SK-N-SH (cell line): ENCODE measurements around the gene MAST4. TPM values are rescaled to one million over a fixed set of nuclear protein-coding genes. Genes with fewer than 3 reads are reported as not detected.

ENCODE experiments used
- CTCF ChIA-PET: fragments of 300-600, 350-600 bp; formaldehyde crosslinking; extraction: SDS; loops from one replicate; lab custom pipeline; 2021; lab: Yijun Ruan, JAX
- POLR2A ChIA-PET: fragments of 350-600 bp; sonication (Branson Sonifier 250); formaldehyde crosslinking; extraction: SDS; loops from one replicate; lab custom pipeline; 2020; ENCODE audit warnings: antibody characterized with exemption, inconsistent platforms; lab: Yijun Ruan, JAX
- DNase-seq: peaks from one replicate; pipeline ENCODE4 v3.0.0; 2012
- H2AFZ ChIP-seq: fragments of 200-600 bp; sonication (generic); 2 replicates; pipeline ENCODE4 v1.8.1; 2016; ENCODE audit warnings: antibody characterized with exemption, mild to moderate bottlenecking, low read depth
- H3F3A ChIP-seq: fragments of 200-600 bp; sonication (generic); replicated peaks from 2 replicates; pipeline ENCODE3; 2016; ENCODE audit warnings: antibody characterized with exemption, mild to moderate bottlenecking; ENCODE audit not compliant: insufficient read depth
- H3K27ac ChIP-seq, 2 experiments: fragments of 200-500 bp in 1 of 2; fragments of 200-600 bp in 1 of 2; sonication (Bioruptor generic) in 1 of 2; sonication (generic), shearing (Covaris generic) in 1 of 2; 2 replicates each; pipeline versions ENCODE4 v1.5.1 to v1.6.1; 2014 to 2016; ENCODE audit warnings: low read depth in 2 of 2, inconsistent platforms in 1 of 2, low read length in 1 of 2, mild to moderate bottlenecking in 1 of 2, mixed read lengths in 1 of 2
- H3K27me3 ChIP-seq: fragments of 200-600 bp; sonication (generic), shearing (Covaris generic); 2 replicates; pipeline ENCODE4 v1.6.1; 2016; ENCODE audit warnings: mixed run types; ENCODE audit not compliant: insufficient read depth
- H3K36me3 ChIP-seq, 2 experiments: fragments of 200-500 bp in 1 of 2; fragments of 200-600 bp in 1 of 2; sonication (Bioruptor generic) in 1 of 2; sonication (generic) in 1 of 2; replicated peaks in 1 of 2; 2 replicates each; pipeline versions ENCODE3 to v1.5.1; 2014 to 2016; ENCODE audit warnings: low read length in 1 of 2, mild to moderate bottlenecking in 1 of 2; ENCODE audit not compliant: insufficient read depth in 2 of 2, control insufficient read depth in 1 of 2
- H3K4me1 ChIP-seq, 2 experiments: fragments of 200-500 bp in 1 of 2; fragments of 200-600 bp in 1 of 2; sonication (Bioruptor generic) in 1 of 2; sonication (generic), shearing (Covaris generic) in 1 of 2; 2 replicates each; pipeline versions ENCODE4 v1.5.1 to v1.6.1; 2014 to 2016; ENCODE audit warnings: low read depth in 1 of 2, low read length in 1 of 2, mixed run types in 1 of 2; ENCODE audit not compliant: insufficient read depth in 2 of 2, control insufficient read depth in 1 of 2
- H3K4me2 ChIP-seq: fragments of 200-600 bp; sonication (generic), shearing (Covaris generic); 2 replicates; pipeline ENCODE4 v1.6.1; 2017; ENCODE audit warnings: mixed run types
- H3K4me3 ChIP-seq, 2 experiments: fragments of 200-500 bp in 1 of 2; fragments of 200-600 bp in 1 of 2; sonication (Bioruptor generic) in 1 of 2; sonication (generic), shearing (Covaris generic) in 1 of 2; 2 replicates each; pipeline versions ENCODE4 v1.5.1 to v1.8.1; 2014 to 2016; ENCODE audit warnings: low read depth in 2 of 2, inconsistent platforms in 1 of 2, low read length in 1 of 2, mild to moderate bottlenecking in 1 of 2, mixed read lengths in 1 of 2, moderate library complexity in 1 of 2
- H3K79me2 ChIP-seq: fragments of 200-600 bp; sonication (generic); 2 replicates; pipeline ENCODE4 v1.8.1; 2017; ENCODE audit warnings: mild to moderate bottlenecking; ENCODE audit not compliant: insufficient read depth
- H3K9ac ChIP-seq: fragments of 200-600 bp; sonication (generic); 2 replicates; pipeline ENCODE4 v1.6.1; 2017; ENCODE audit warnings: mixed run types
- H3K9me2 ChIP-seq: fragments of 200-600 bp; sonication (generic); 2 replicates; pipeline ENCODE4 v1.6.1; 2017; ENCODE audit warnings: mixed run types
- H3K9me3 ChIP-seq: fragments of 200-600 bp; sonication (generic); 2 replicates; pipeline ENCODE4 v1.6.1; 2017; ENCODE audit warnings: mixed run types, mild to moderate bottlenecking, moderate library complexity
- H4K20me1 ChIP-seq: fragments of 200-600 bp; sonication (generic); 2 replicates; pipeline ENCODE4 v1.6.1; 2017; ENCODE audit warnings: mild to moderate bottlenecking, mixed run types; ENCODE audit not compliant: insufficient read depth
- CTCF ChIP-seq: fragments of 200-600 bp; sonication (generic); IDR thresholded peaks from 2 replicates; pipeline ENCODE4 v1.6.1; 2017; ENCODE audit warnings: antibody characterized with exemption, mild to moderate bottlenecking, moderate library complexity
- ELF1 ChIP-seq: IDR thresholded peaks from 2 replicates; pipeline ENCODE4 v1.4.0; 2012
- EZH2phosphoT487 ChIP-seq: fragments of 200-600 bp; sonication (generic); IDR thresholded peaks from 2 replicates; pipeline ENCODE4 v1.6.1; 2017; ENCODE audit warnings: low read depth, mixed run types, mild to moderate bottlenecking, antibody characterized with exemption, moderate library complexity, borderline replicate concordance
- GATA2 ChIP-seq: sonication (generic); formaldehyde crosslinking; IDR thresholded peaks from 2 replicates; pipeline ENCODE4 v1.5.0; 2020; ENCODE audit warnings: mild to moderate bottlenecking, missing genetic modification reagents
- REST ChIP-seq: IDR thresholded peaks from 2 replicates; pipeline ENCODE4 v1.6.1; 2012; ENCODE audit warnings: mild to moderate bottlenecking, low read depth, low read length, moderate library complexity
- RFX5 ChIP-seq: IDR thresholded peaks from 2 replicates; pipeline ENCODE4 v1.6.1; 2012; ENCODE audit warnings: mild to moderate bottlenecking, improper control_type of control experiment, low read length
- SIN3A ChIP-seq: IDR thresholded peaks from 2 replicates; pipeline ENCODE4 v1.6.1; 2012; ENCODE audit warnings: low read depth, mild to moderate bottlenecking, low read length, moderate library complexity, borderline replicate concordance
- TAF1 ChIP-seq: IDR thresholded peaks from 2 replicates; pipeline ENCODE4 v1.6.1; 2012; ENCODE audit warnings: low read depth, mild to moderate bottlenecking, low read length, moderate library complexity, borderline replicate concordance
- TEAD4 ChIP-seq: IDR thresholded peaks from 2 replicates; pipeline ENCODE4 v1.4.0; 2012; ENCODE audit warnings: mild to moderate bottlenecking, borderline replicate concordance; ENCODE audit not compliant: insufficient read depth
- USF1 ChIP-seq: IDR thresholded peaks from 2 replicates; pipeline ENCODE4 v1.4.0; 2012; ENCODE audit warnings: low read depth, borderline replicate concordance
- WGBS: methylation state at CpG from one replicate; pipeline ENCODE4 v1.1.6; 2017; ENCODE audit warnings: low lambda C conversion rate; 5-methylcytosine and 5-hydroxymethylcytosine counted together
- polyA plus RNA-seq, 3 experiments: library from polyadenylated mRNA; depleted of rRNA; stranded (reverse); fragments of >200 nt; gene quantifications; 2 replicates each; pipeline ENCODE4 v1.2.3, GENCODE V29; 2012

Gene MAST4
- polyA plus RNA-seq, 1 of the 3 experiments (the other 2 are of a cell fraction) = 2.2 TPM

- Histone ChIP-seq H3F3A (no peaks in the 10 kb centered on the region), H3K4me3 (no peak overlapping the region), H3K27ac (no peak overlapping the region), H4K20me1 (no peaks in the 10 kb centered on the region), H3K27me3 (0 out of 2 replicates have a peak, but pooled peaks cover 5% of the 10 kb centered on the region), H3K36me3 (no peaks in the 10 kb centered on the region), H3K79me2 (no peaks in the 10 kb centered on the region), H2AFZ (no peak overlapping the region), H3K9me2 (no peaks in the 10 kb centered on the region), H3K9me3 (no peaks in the 10 kb centered on the region), H3K9ac (no peak overlapping the region), H3K4me2 (no peak overlapping the region), H3K4me1 (peaks cover 0 to 3% of the 10 kb centered on the region in 2 experiments; a peak in 1 of 4 replicates)
- CTCF ChIA-PET = interaction anchor here (0.7 to 1.2 kb wide), 2 partner anchors 12 to 345 kb away, joined by 4 to 7 read pairs; no protein-coding TSS in a partner anchor
- POLR2A ChIA-PET = no interaction called here
- WGBS = 46% methylated on average over 3 of the region's 3 CpGs
- TF ChIP-seq EZH2phosphoT487 (no peak), ELF1 (no peak), SIN3A (no peak), TEAD4 (no peak), GATA2 (CRISPR knock-in tag) (no peak), RFX5 (no peak), TAF1 (no peak)
- DNase-seq = no peak
These were observed 206.7 kb downstream of the MAST4 start for GRCh38 chr5:66802941-66803340.

- no peaks in the 10 kb centered on the region for H3K79me2 ChIP-seq
- TF ChIP-seq REST (no peak), USF1 (no peak), CTCF (no peak), TEAD4 (no peak)
- peaks cover 10% of the 10 kb centered on the region; the same call in 1 of the 2 replicates for H3K27me3 ChIP-seq
- no peak overlapping the region for H3K9ac ChIP-seq
- POLR2A ChIA-PET = no interaction called here
- H3K4me2 ChIP-seq = no peak overlapping the region
- CTCF ChIA-PET = interaction anchor here (0.9 to 1.8 kb wide), 7 partner anchors 8 to 499 kb away, joined by 3 to 8 read pairs (median 4); no protein-coding TSS in a partner anchor
- no peaks in the 10 kb centered on the region for H3K9me2 ChIP-seq
- H2AFZ ChIP-seq = no peak overlapping the region
- no peaks in the 10 kb centered on the region for H3F3A ChIP-seq
- no peak overlapping the region for H3K4me3 ChIP-seq
- H3K27ac ChIP-seq = no peak overlapping the region
- no peaks in the 10 kb centered on the region for H3K9me3 ChIP-seq
- no peaks in the 10 kb centered on the region for H4K20me1 ChIP-seq
- H3K4me1 ChIP-seq = peaks cover 0 to 3% of the 10 kb centered on the region in 2 experiments; a peak in 1 of 4 replicates
- 43% methylated on average over 8 of the region's 8 CpGs for WGBS
- no peak for DNase-seq
- no peaks in the 10 kb centered on the region for H3K36me3 ChIP-seq
These were observed 209.6 kb downstream of the MAST4 start for GRCh38 chr5:66805514-66806430.
